GM19455 (cell line): ENCODE results near the gene KBTBD8.

Source experiments
- ATAC-seq: cut with Tn5 transposase; IDR thresholded peaks from one replicate; pipeline ENCODE4 v1.9.1; 2021; ENCODE audit not compliant: unreplicated experiment

The KBTBD8 gene, protein sequence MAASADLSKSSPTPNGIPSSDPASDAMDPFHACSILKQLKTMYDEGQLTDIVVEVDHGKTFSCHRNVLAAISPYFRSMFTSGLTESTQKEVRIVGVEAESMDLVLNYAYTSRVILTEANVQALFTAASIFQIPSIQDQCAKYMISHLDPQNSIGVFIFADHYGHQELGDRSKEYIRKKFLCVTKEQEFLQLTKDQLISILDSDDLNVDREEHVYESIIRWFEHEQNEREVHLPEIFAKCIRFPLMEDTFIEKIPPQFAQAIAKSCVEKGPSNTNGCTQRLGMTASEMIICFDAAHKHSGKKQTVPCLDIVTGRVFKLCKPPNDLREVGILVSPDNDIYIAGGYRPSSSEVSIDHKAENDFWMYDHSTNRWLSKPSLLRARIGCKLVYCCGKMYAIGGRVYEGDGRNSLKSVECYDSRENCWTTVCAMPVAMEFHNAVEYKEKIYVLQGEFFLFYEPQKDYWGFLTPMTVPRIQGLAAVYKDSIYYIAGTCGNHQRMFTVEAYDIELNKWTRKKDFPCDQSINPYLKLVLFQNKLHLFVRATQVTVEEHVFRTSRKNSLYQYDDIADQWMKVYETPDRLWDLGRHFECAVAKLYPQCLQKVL

GRCh38 chr3:66998113-66998903, at the start of gene KBTBD8:
TSS of gene KBTBD8 (plus strand) at chr3:66998307. CDS start at chr3:66998356, 49 bp downstream.
- ATAC-seq: peak; percentile 96

DNA sequence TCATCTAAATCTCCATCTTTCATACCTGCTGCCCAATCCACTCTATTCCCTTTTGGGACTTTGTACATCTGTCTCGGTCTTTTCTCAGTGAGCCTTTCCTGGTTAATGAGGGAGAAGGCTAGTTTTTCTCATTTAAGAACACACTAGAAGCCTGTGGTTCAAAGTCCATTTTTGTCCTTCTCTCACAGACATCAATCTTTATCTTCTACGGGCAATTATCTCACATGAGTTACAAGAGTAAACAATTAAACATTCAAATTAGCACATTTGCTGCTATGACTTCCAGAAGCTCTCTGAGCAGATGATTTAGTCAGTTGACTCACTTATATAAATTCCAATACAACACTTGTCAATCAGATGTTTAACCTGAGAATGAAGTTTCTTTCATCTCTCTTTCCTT, 49.3 kb upstream of the KBTBD8 start:
- no peak for ATAC-seq

DNA sequence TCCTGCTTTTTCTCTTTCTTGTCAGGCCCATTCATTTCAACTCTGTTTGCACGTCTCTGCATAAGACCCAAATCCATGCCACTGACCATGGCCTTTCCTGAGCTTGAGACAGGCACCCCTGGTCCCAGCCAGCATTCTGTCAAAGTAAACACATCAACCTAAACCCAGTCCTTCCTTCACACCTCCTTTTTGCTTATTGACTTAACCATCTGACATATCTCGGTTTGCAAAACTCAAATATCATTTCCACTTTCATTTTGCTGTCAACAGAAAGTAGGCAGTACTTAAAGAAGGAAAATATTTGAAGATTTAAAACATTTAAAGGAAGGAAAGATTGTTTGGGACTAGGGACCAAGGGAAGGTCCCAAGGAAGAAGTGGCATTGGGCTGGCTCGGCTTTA, 48.2 kb upstream of the KBTBD8 start:
- ATAC-seq: no peak

DNA sequence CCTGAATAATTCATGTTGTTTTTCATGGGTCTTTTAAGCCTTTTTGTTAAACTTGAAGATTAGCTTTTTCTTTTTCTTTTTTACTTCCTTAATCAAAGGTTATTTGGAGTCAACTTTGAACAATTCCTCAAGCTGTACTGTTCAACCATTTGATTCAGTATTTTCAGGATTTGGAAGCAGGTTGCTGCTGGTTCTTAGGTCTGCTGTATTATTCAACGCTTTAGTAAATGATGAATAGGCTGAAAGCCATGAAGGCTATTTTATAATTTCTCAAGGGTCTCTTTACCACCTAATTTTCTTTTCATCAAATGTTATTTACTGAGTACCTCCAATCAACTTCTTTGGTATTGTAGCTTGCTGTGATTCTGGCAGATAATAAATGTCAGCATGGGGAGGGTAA, 45.8 kb upstream of the KBTBD8 start:
- no peak for ATAC-seq

- ATAC-seq: no peak
Observed at GRCh38 chr3:66953934-66954445, 44.1 kb upstream of the KBTBD8 start.

GRCh38 chr3:66956742-66957141, 41.4 kb upstream of the KBTBD8 start:
- no peak for ATAC-seq

DNA sequence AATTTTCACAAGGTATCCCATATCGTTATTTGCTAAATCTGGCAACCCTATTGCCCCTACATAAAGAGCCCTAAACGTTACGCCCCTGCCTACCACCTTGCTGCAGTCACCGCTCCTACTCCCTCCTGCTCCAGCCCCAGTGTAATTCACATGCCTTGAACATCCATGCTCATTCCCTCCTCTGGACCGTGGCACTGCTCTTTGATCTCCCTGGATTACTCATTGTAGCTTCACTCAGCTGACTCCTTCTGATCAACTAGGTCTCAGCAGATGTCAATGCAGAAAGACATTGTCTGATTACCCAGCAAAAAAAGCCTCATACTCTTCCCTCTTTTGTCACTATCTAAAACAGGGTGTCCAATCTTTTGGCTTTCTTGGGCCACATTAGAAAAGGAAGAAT, 40.7 kb upstream of the KBTBD8 start:
- ATAC-seq: no peak

- no peak for ATAC-seq
Observed at GRCh38 chr3:66958067-66958466, 40.0 kb upstream of the KBTBD8 start.

- ATAC-seq: no peak
Observed at GRCh38 chr3:66962664-66963063, 35.4 kb upstream of the KBTBD8 start.

DNA sequence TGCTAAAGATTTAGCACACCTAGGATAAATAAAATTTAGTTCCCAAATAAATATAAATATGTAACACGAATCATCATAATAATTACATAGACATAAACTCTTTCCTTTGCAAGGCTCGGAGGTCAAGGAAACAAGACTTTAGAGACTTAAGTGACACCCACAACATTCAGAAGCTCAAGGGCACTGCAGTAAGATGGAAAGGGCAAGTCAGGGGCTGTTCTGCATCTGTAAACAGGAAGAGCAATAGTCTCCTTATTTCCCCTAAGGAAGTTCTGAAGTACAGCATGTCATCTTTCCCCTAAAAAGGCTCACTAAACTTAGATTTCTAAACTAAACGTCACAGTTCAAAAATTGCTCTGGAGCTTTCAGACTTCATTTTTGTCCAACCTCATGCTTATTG, 26.9 kb upstream of the KBTBD8 start:
- no peak for ATAC-seq

DNA sequence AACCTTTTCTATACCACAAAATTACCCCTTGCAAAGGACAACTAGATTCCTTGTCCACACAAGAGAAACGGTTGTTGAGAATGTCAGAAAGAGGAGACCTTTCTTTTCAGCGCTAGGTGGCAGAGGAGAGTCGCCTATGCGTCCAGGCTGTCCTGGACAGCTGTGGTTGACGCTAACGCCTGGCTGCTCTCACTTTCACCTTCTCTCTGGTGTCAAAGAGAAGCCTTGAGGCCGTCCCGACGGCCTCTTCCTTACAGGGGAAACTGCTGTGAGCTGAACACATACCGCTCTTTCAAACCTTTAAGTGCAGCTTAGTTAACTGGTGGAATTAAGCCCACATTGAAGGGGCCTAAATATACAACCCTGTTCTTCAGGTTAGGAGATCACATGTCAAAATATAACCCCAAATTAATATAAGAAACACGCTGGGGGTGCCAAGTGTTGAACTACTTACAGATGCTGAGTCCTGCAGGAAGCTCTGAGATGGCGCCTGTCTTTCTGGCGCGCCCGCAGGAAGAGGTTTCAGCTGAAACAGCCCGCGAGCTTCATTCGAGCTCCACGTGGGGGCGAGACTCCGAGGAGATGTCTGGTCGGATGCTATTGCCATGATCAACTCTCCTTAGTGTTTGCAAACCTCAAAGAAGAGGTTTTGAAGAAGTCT, 26.1 kb upstream of the KBTBD8 start:
- ATAC-seq: peak; percentile 100

DNA sequence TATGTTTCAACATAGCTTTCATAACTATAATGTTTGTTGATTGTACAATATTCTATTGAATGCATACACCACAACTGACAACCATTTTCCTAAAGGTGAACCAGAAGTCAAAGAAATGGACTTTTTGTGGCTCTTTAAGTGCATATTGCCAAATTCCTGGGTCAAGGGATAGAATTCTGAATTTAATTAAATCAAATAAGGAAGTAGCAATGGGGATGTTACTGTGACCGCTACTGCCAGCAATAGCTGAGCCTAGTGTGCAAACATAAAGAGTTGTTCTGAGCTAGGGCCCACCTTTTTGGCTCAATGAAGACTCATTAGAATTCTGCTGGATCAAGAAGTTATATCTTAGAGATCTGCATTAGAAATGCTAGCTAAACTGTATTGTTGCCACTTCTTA, 17.3 kb upstream of the KBTBD8 start:
- no peak for ATAC-seq

DNA sequence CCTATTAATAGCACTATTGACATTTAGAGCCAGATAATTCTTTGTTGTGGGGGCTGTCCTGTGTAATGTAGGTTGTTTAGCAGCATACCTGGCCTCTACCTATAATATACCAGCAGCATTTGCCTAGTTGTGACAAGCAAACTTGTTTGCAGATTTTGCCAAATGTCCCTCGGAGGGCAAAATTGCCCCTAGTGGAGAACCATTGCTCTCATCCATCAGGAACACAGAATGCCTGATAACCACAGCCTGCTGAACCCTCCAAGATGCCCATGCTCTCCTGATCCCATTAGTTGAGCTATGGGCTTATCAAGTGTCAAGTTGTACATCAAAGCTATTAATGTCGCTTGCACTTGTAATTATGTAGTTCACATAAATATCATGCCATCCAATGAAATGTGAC, 15.0 kb upstream of the KBTBD8 start:
- ATAC-seq: no peak

GRCh38 chr3:66985336-66985920, 12.7 kb upstream of the KBTBD8 start:
- no peak for ATAC-seq

DNA sequence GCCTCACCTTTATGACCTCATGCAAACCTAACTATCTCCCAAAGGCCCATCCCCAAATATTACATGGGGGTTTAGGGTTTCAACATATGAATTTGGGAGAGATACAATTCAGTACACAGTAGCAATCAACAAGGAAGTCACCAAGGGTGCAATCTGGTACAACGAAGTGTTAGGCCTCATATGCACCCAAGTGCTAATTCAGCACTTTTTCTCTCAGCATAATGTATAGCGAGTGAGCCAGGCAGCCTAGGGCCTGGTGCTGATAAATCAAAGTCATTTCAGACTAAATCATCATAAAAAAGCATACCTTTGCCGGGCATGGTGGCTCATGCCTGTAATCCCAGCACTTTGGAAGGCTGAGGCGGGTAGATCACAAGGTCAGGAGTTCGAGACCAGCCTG, 11.7 kb upstream of the KBTBD8 start:
- ATAC-seq: no peak

DNA sequence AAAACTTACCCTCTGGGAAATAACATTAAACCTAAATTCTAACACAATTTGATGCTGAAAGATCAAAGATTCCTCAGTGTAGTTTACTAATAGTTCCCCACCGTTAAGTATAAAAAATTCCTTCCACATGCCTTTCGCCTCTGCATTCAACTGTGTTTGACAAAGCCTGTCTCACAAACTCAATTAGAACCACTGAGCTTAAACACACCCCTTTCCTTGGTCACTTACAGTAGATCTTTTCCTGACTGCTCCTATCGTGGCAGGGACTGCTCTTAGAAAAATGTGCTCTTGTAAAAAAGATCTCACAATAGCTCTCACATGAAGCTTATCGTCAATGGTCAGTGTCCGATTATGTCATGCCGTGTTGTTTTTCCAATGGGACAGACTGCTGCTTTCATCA, 8.9 kb upstream of the KBTBD8 start:
- ATAC-seq: no peak

DNA sequence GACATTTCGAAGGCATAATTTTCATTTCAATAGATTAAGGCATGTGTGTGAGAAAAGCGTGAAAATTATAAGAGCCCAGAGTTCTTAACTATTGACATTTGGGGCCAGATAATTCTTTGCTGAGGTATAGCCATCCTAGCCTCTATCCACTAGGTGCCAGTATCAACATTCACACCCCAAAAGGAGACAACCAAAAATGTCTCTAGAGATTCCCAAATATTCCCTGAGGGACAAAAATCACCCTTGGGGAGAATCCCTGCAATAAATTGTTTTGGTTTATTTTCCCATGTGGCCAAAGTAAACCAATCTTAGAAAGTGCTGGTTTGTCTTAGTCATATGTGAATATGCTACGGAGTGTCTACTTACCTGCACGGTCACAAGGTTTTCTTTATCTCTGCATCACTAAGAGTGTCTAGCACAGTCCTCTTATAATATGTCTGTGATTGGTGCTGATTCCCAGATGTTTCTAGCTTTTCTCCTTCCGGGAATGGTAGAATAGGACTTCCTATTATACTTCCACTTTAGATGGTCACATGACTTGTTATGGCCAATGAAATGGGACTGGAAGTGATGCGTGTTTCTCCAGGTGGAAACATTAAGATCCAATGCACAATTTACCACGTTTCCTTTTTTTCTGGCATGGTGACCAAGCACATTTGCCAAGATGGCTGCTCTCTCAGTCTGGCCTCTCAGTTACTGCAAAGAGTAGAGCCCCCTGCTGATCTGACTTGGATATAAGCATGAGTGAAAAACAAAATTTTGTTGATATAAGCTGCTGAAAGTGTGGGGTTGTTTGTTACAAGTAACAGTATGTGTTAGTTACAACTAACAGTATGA, 8.0 kb upstream of the KBTBD8 start:
- ATAC-seq: peak; percentile 79

DNA sequence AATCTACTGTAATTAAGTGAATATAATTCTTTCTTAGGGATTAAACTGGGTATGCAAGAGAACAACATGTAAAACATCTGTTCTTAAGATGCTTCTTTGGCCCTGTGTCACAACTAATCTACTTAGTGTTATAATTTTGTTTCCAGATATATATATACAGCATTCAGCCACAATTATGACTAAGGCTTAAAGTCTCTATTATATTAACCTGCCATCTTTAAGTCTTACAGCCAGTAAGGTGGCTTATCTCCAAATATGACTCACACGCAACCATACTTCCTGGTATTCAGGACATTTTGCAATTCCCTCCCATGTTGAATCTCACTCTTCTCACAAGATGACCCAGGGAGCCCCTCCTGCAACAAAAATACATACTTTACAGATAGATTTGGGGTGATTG, 6.6 kb upstream of the KBTBD8 start:
- no peak for ATAC-seq

DNA sequence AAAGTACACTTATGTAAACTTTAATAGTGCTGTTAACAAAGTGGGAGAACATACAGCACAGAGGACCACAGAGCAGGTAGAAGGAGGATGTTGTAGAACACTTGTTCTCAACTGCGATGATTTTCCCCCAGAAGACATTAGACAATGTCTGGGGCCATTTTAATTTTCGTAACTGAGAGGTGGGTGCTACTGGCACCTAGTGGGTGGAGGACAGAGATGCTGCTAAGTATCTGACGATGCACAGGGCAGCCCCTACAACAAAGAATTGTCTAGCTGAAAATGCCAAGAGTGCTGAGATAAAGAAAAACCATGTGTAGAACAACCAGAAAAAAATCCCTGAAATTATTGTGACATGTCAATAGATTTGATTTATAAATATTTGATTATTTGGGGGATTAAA, 5.0 kb upstream of the KBTBD8 start:
- no peak for ATAC-seq

GRCh38 chr3:66994588-66994987, 3.5 kb upstream of the KBTBD8 start:
- no peak for ATAC-seq
